Measurements from ENCODE around the gene BNIP5. TPM values are rescaled to one million over a fixed set of nuclear protein-coding genes. Genes with fewer than 3 reads are reported as not detected.

The BNIP5 gene
- total and polyA plus RNA-seq, 10 donors = 0.05 TPM; not detected in 9

DNA sequence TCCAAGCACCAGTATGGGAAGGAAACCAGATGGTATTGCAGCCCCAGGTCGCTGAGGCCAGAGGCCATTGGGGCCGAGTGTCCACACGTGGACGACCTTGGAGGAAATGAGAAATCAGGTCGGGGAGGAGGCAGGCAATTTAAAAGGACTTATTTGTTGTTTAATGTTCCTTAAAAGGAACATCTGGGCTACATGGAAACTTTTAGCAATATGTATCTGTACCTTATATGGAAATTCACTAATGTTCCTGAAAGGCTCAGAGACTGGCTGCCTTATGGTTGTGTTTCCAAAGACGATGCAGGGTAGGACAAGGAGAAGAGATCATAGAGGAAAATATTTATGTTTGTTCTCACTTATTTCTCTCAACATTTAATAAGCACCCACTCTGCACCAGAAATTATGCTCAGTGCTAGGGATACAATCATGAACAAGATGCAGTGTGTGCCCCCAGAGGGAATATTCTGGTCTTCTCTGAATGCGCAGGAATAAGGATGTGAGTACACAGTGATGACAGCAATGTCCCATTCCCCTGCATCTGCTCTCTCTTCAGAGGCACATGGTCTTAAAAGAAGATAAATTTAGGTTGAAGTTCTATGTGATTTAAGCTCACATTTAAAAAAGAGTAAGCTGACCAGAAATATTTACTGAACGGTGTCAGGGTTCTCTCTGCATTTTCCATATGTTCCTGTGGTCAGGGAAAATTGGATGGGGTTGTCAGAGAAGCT, 3.4 kb downstream of the BNIP5 start:
- no peaks in the 10 kb centered on the region for H3K36me3 ChIP-seq
- peaks cover 0 to 24% (median 0%) of the 10 kb centered on the region in 6 donors for H3K4me1 ChIP-seq
- peaks cover 0 to 67% (median 19%) of the 10 kb centered on the region in 7 donors for H3K27me3 ChIP-seq (replicated peaks in 1 of 7)
- 58 to 70% (median 60%) methylated on average over 8 of the region's 8 CpGs for WGBS, 5 donors
- intact Hi-C loops (cut with DNase I; ENCODE audit: low total_unique reads) = no loop called here
- no peaks in the 10 kb centered on the region for H3K9me3 ChIP-seq
- no peak for DNase-seq
- no peak overlapping the region for H3K27ac ChIP-seq
- TF ChIP-seq, protein P1, sequence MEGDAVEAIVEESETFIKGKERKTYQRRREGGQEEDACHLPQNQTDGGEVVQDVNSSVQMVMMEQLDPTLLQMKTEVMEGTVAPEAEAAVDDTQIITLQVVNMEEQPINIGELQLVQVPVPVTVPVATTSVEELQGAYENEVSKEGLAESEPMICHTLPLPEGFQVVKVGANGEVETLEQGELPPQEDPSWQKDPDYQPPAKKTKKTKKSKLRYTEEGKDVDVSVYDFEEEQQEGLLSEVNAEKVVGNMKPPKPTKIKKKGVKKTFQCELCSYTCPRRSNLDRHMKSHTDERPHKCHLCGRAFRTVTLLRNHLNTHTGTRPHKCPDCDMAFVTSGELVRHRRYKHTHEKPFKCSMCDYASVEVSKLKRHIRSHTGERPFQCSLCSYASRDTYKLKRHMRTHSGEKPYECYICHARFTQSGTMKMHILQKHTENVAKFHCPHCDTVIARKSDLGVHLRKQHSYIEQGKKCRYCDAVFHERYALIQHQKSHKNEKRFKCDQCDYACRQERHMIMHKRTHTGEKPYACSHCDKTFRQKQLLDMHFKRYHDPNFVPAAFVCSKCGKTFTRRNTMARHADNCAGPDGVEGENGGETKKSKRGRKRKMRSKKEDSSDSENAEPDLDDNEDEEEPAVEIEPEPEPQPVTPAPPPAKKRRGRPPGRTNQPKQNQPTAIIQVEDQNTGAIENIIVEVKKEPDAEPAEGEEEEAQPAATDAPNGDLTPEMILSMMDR (IDR thresholded peaks at IDR 0.05 in 8 of 11, conservative IDR thresholded peaks at IDR 0.05 in 3 of 11) = no peak
- no peak for TF ChIP-seq POLR2A (IDR thresholded peaks at IDR 0.05)
- TF ChIP-seq POLR2AphosphoS5 (IDR thresholded peaks at IDR 0.05) = no peak
- H3K4me3 ChIP-seq = no peak overlapping the region

DNA sequence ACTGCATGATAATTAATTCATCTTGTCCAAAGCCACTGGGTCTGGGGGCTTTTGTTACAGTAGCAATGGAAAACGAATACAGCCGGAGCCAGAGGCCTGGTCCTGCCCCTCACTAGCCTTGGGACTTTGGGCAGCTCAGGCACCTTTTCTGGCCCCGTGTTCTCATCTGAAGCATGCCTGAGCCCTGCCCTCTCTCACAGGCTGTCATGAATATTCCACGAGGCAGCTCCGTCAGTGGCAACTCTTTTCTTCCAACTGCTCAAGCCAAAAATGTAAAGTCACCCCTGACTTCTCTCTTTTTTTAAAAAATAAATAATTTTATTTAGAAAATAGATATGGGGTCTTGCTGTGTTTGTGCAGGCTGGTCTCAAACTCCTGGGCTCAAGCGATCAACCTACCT, 5.3 kb downstream of the BNIP5 start:
- Histone ChIP-seq H3K4me1 (peaks cover 0 to 13% (median 0%) of the 10 kb centered on the region in 6 donors), H3K9me3 (no peaks in the 10 kb centered on the region), H3K4me3 (no peak overlapping the region), H3K27ac (no peak overlapping the region), H3K36me3 (no peaks in the 10 kb centered on the region), H3K27me3 (replicated peaks in 1 of 7) (peaks cover 0 to 68% (median 19%) of the 10 kb centered on the region in 7 donors)
- TF ChIP-seq POLR2AphosphoS5 (IDR thresholded peaks at IDR 0.05) (no peak), POLR2A (IDR thresholded peaks at IDR 0.05) (no peak)
- TF ChIP-seq, protein P1 (IDR thresholded peaks at IDR 0.05 in 8 of 11, conservative IDR thresholded peaks at IDR 0.05 in 3 of 11) = no peak
- intact Hi-C loops (cut with DNase I; ENCODE audit: low total_unique reads) = no loop called here
- 68 to 98% (median 89%) methylated on average over 4 to 6 of the region's 6 CpGs for WGBS, 5 donors
- no peak for DNase-seq

DNA sequence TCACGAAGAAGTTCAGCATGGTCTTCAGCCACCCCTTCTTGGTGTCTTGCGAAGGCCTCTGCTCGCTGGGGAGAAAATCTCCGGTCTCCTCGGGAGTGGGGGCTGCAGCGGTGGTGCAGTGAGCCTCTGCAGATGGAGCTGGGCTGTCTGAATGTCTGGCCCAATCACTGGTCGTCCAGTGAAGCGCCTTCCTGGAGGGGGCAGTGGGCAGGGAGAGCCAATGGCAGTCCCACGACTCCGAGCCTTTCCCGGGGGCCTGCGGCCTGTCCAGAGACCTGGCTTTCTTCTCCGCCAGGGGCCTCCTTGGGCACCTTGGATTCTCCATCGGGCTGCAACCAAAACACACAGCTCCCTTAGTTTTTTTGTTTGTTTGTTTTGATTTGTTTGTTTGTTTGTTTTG, 6.3 kb downstream of the BNIP5 start:
- peaks cover 0 to 13% (median 0%) of the 10 kb centered on the region in 6 donors for H3K4me1 ChIP-seq
- no peaks in the 10 kb centered on the region for H3K36me3 ChIP-seq
- intact Hi-C loops (cut with DNase I; ENCODE audit: low total_unique reads) = no loop called here
- no peak overlapping the region for H3K4me3 ChIP-seq
- TF ChIP-seq POLR2A (IDR thresholded peaks at IDR 0.05) (no peak), POLR2AphosphoS5 (IDR thresholded peaks at IDR 0.05) (no peak)
- TF ChIP-seq, protein P1 (IDR thresholded peaks at IDR 0.05 in 8 of 11, conservative IDR thresholded peaks at IDR 0.05 in 3 of 11) = no peak
- WGBS, 5 donors = 91 to 96% (median 92%) methylated on average over 11 to 14 of the region's 14 CpGs
- DNase-seq = no peak
- H3K27me3 ChIP-seq (replicated peaks in 1 of 7) = peaks cover 0 to 62% (median 10%) of the 10 kb centered on the region in 7 donors
- no peaks in the 10 kb centered on the region for H3K9me3 ChIP-seq
- no peak overlapping the region for H3K27ac ChIP-seq

DNA sequence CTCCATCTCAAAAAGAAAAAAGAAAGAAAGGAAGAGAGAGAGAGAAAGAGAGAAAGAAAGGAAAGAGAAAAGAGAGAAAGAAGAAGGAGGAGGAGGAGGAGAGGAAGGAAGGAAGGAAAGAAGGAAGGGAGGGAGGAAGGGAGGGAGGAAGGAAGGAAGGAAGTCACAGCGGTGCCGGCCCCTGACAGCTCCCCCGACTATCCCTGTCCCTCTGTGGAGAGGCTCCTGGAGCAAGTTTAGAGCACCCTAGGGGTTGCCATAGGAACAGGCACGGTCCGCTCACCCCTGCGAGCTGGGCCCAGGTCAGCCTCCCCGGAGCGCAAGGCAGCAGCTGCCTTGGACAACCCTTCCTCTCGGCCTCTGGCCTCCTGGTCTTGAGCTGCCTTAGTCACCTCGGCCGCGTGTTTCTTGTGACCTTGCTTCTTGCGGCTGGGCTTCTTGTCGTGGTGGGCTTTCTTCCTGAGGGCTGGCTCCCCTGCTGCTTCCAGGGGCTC, 6.8 kb downstream of the BNIP5 start:
- no peaks in the 10 kb centered on the region for H3K9me3 ChIP-seq
- no peak overlapping the region for H3K4me3 ChIP-seq
- DNase-seq = no peak
- no peaks in the 10 kb centered on the region for H3K36me3 ChIP-seq
- H3K27ac ChIP-seq = no peak overlapping the region
- H3K27me3 ChIP-seq (replicated peaks in 1 of 7) = peaks cover 0 to 62% (median 9%) of the 10 kb centered on the region in 7 donors
- peaks cover 0 to 13% (median 0%) of the 10 kb centered on the region in 6 donors for H3K4me1 ChIP-seq
- intact Hi-C loops (cut with DNase I; ENCODE audit: low total_unique reads) = no loop called here
- TF ChIP-seq POLR2A (IDR thresholded peaks at IDR 0.05) (no peak), POLR2AphosphoS5 (IDR thresholded peaks at IDR 0.05) (no peak)
- TF ChIP-seq, protein P1 (IDR thresholded peaks at IDR 0.05 in 8 of 11, conservative IDR thresholded peaks at IDR 0.05 in 3 of 11) = no peak
- 62 to 76% (median 64%) methylated on average over 14 of the region's 14 CpGs for WGBS, 5 donors

Data from spleen (tissue), 11 donors.